Stimulated activated naive CD8-positive, alpha-beta T cell treated with anti-CD3 and anti-CD28 coated beads, Interleukin-15, amount 100 ng/mL, for 72 hours (primary cell): ENCODE results near the gene LBHD2.

ENCODE experiments used
- ATAC-seq: fragments of 150-1000 bp; cut with Tn5 transposase; 2 replicates; pipeline ENCODE4 v1.10.0; 2021; ENCODE audit warnings: mild to moderate bottlenecking, moderate library complexity
- DNase-seq, 2 donors: peaks; one replicate each; pipeline ENCODE4 v3.0.0; 2021 to 2022
- H3K27ac Mint-ChIP-seq, 2 donors: one replicate each; pipeline ENCODE4 v1.8.0; 2022; ENCODE audit warnings: mild to moderate bottlenecking in 2 of 2, mixed read lengths in 2 of 2, moderate library complexity in 2 of 2
- H3K27me3 Mint-ChIP-seq: one replicate; pipeline ENCODE4 v1.8.0; 2022; ENCODE audit warnings: mixed read lengths
- H3K4me1 Mint-ChIP-seq: one replicate; pipeline ENCODE4 v1.8.0; 2022; ENCODE audit warnings: mild to moderate bottlenecking, mixed read lengths
- H3K4me3 Mint-ChIP-seq, 2 donors: one replicate each; pipeline ENCODE4 v1.8.0; 2022; ENCODE audit warnings: mild to moderate bottlenecking in 2 of 2, mixed read lengths in 2 of 2, moderate library complexity in 1 of 2
- H3K9me3 Mint-ChIP-seq, 2 donors: one replicate each; pipeline ENCODE4 v1.8.0; 2022; ENCODE audit warnings: mixed read lengths in 2 of 2

The LBHD2 gene

DNA sequence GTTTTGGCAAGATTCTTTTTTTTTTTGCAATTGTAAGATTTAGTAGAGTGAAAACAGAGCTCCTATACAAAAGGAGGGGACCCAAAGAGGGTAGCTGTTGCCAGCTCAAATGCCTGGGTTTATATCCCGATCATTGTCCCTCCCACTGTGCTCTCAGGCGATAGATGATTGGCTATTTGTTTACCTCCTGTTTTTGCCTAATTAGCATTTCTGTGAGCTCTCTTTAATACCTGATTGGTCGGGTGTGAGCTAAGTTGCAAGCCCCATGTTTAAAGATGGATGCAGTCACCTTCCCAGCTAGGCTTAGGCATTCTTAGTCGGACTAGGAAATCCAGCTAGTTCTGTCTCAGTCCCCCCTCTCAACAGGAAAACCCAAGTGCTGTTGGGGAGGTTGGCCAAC is 12.4 kb downstream of the LBHD2 start:
- Mint-ChIP-seq H3K9me3 (no peaks in the 10 kb centered on the region), H3K27me3 (peaks cover 6% of the 10 kb centered on the region), H3K4me1 (peaks cover 6% of the 10 kb centered on the region), H3K4me3 (no peak overlapping the region), H3K27ac (no peak overlapping the region)
- ATAC-seq (no peak), DNase-seq (no peak)

DNA sequence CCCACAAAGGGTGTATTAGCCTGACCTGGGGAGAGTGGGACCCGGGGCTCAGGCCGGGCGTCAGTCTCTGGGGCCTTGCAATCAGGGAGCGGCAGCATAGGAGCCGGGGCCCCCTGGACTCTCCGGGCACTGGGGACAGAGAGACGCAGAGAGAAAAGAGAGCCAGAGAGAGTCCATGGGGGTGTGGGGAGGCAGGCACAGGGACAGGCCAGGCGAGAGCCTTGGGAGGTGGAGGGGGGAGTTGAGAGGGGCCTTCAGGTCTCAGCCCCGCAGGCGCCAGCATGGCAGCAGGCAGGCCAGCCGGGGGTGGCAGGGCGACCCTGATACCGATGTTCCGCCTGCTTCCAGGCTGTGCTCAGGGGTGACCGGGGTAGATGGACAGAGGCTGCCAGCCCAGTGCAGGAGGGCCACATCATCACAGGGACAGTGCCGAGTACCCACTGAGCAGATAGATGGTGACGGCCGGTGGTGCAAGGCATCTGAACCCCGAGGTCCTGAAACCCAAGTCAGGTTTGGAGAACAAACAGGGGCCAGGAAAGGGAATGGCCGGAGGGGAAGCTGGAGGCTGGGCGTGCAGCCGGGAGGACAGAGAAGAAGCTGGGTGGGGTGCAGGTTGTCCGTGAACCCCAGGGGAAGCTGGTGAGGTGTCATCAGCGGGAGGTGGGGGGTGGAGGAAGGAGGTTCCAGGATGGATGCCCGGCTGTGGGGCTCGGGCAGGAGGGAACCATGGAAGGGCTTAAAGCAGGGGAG is 13.4 kb downstream of the LBHD2 start:
- Mint-ChIP-seq H3K9me3 (no peaks in the 10 kb centered on the region), H3K4me1 (no peaks in the 10 kb centered on the region), H3K4me3 (no peak overlapping the region), H3K27me3 (peaks cover 16% of the 10 kb centered on the region), H3K27ac (peak overlapping the region in 1 of 2 donors; percentile 42)
- DNase-seq: no peak
- no peak for ATAC-seq

DNA sequence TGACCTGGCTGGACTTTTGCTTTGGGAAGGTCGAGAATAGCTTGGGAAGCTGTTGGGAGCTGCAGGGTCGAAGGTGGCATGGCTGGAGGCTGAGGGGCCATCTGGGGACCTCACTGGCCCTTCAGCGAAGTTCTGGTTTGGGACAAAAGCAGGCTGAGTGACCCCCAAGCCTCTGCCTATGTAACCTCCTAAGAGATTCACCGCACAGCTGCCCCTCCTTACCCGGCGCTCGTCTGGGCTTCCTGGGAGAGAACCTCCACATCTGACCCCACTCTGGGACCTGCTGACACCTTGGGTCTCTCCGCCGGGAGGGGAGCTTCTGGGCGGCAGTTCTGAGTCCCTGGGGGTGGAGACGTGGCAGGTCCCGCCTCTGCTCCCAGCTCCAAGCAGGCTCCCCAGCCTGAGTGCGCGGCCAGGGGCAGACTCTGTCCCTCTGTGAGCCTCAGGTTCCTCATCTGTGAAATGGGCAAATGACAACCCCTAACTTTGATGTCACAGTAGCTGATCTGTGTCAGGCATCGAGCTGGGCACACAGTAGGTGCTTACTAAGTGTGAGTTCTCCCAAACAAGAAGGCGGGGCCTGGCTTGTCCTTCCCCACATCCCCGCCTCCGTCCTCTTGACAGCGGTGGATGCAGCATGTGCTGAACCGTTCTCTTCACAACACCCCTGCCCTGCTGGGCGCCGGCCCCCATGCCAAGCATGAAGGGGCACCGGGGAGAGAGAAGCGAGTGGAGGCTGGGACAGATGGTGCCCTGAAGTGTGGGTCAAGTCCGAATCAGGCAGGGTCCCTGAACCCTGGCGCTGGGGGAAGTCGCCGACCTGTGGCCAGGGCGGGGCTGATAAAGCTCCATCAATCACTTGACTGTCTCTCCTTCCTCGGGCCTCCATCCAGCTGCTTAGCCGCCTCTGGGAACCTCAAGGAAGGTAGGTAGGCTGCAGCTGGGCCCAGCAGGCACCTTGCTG is 14.3 kb downstream of the LBHD2 start:
- ATAC-seq (no peak), DNase-seq (no peak)
- Mint-ChIP-seq H3K9me3 (no peaks in the 10 kb centered on the region), H3K4me3 (no peak overlapping the region), H3K4me1 (peaks cover 5% of the 10 kb centered on the region), H3K27me3 (peaks cover 25% of the 10 kb centered on the region), H3K27ac (peak overlapping the region in 1 of 2 donors; percentile 42)

DNA sequence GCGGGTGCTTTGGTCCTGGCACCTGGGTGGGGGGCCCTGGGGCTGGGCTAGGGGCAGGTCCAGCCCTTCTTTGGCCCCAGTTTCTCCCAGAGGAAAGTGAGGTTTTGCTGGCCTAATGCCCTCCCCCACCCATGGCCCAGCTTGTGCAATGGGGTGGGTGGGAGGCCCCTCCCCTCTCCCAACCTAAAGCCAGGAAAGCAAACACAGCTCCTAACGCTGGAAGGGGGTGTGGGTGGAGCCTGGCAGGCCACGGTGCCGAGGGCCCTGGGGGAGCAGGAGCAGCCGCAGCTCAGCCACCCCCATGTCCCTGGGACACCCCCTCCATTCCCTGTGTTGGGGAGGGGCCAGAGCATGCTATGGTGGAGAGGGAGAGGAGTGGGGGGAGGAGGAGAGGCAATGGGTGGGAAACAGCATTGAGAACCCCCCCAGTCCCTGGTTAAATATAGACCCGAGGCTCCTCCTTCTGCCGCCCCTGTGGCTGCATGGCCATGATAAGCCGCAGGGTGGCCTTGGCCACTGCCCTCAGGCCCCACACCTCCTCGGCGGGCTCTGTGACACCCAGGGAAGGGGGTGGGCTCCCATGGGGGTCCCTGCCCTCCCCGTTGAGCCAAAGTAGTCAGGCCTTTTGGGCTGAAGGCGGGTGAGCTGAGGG is 15.2 kb downstream of the LBHD2 start:
- ATAC-seq (no peak), DNase-seq (no peak)
- Mint-ChIP-seq H3K27me3 (peaks cover 34% of the 10 kb centered on the region), H3K27ac (no peak overlapping the region), H3K9me3 (no peaks in the 10 kb centered on the region), H3K4me3 (no peak overlapping the region), H3K4me1 (peaks cover 10% of the 10 kb centered on the region)

DNA sequence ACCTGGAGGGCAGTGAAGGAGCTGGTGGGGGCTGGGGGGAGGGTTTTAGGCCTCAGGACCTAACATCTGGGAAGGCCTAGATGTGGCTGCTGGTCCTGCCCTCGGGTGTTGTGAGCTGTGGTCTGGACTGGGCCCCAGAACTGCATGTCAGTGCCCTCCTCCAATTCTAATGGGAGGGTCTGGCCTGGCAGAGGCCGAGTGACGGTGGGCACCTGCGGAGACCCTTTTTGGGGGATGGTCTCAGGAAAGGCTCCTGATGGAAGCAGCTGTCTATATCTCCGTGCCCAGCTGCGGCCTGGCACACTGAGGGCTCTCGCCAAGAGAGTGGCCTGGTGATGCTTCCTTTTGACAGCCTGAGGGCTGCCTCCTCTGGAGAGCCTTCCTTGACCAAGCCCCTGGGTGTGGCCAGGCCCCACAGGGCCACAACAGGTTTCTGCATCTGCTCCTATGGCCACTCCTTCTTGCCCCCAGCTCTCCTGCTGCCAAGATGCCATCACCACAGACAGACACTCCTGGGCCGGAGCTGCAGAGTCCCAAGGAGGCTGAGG is 15.8 kb downstream of the LBHD2 start:
- H3K27ac Mint-ChIP-seq: no peak overlapping the region
- peaks cover 40% of the 10 kb centered on the region for H3K27me3 Mint-ChIP-seq
- no peak overlapping the region for H3K4me3 Mint-ChIP-seq
- H3K4me1 Mint-ChIP-seq: peaks cover 11% of the 10 kb centered on the region
- H3K9me3 Mint-ChIP-seq: no peaks in the 10 kb centered on the region
- ATAC-seq (no peak), DNase-seq (no peak)

DNA sequence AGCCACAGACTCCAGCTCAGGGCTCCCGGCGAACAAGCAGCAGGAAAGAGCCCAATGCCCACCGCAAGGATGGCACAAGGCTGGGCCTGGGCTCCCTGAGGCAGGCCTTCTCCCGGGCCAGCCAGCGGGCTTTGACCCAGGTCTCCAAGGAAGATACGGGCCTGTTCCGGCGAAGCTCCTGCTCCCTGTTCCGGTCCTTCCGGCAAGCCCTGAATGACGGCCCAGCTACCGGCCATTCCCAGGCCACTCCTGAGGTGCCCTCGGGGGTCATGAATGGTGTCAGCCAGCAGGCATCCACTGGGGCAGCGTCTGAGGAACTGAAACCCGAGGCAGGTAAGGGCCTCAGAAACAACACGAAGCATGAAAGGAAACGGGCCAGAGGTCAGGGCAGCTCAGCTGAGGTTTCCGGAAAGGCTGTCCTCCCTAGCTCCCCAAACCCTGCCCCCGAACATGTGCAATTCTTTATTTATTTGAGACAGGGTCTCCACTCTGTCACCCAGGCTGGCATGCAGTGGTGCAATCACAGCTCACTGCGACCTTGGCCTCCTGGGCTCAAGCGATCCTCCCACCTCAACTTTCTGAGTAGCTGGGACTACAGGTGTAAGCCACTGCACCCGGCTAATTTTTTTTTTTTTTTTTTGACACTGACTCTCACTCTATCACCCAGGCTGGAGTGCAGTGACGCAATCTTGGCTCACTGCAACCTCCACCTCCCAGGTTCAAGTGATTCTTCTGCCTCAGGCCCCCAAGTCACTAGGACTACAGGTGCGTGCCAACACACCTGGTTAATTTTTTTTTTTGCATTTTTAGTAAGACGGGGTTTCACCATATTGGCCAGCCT is 16.5 kb downstream of the LBHD2 start:
- H3K27me3 Mint-ChIP-seq: peaks cover 47% of the 10 kb centered on the region
- H3K4me3 Mint-ChIP-seq: no peak overlapping the region
- ATAC-seq: no peak
- no peaks in the 10 kb centered on the region for H3K9me3 Mint-ChIP-seq
- H3K4me1 Mint-ChIP-seq: peaks cover 18% of the 10 kb centered on the region
- no peak overlapping the region for H3K27ac Mint-ChIP-seq
- DNase-seq: no peak

DNA sequence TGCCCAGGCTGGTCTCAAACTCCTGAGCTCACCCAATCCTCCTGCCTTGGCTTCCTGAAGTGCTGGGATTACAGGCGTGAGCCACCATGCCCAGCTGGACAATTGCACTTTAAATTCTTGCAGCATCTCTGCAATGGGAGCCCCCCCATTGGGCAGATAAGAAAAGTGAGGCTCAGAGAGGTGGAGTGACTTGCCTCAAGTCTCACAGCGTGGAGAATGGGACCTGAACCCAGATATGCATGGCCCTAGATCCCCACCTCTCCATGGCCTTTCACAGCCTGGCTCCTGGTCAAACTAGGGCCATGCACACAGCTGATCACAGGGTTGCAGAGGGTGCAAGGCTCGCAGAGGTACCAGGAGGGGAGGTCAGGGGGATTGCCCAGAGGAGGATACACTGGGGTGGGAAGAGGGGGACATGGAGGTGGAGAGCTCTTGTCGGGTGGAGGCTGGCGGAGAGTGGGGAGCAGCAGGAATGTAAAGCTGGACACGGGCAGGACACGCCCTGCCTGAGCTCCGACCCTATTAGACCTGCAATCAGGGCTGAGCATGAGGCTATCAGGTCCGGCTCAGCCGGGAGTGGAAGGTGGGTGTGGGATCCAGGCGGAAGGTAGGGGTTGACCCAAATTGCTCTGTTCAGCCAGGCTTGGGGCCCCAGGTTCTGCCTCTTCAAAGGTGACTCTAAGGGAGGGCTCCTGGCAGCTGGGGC is 17.4 kb downstream of the LBHD2 start:
- no peaks in the 10 kb centered on the region for H3K9me3 Mint-ChIP-seq
- ATAC-seq (no peak), DNase-seq (no peak)
- H3K27me3 Mint-ChIP-seq: peaks cover 56% of the 10 kb centered on the region
- peaks cover 23% of the 10 kb centered on the region for H3K4me1 Mint-ChIP-seq
- no peak overlapping the region for H3K4me3 Mint-ChIP-seq
- H3K27ac Mint-ChIP-seq: no peak overlapping the region

DNA sequence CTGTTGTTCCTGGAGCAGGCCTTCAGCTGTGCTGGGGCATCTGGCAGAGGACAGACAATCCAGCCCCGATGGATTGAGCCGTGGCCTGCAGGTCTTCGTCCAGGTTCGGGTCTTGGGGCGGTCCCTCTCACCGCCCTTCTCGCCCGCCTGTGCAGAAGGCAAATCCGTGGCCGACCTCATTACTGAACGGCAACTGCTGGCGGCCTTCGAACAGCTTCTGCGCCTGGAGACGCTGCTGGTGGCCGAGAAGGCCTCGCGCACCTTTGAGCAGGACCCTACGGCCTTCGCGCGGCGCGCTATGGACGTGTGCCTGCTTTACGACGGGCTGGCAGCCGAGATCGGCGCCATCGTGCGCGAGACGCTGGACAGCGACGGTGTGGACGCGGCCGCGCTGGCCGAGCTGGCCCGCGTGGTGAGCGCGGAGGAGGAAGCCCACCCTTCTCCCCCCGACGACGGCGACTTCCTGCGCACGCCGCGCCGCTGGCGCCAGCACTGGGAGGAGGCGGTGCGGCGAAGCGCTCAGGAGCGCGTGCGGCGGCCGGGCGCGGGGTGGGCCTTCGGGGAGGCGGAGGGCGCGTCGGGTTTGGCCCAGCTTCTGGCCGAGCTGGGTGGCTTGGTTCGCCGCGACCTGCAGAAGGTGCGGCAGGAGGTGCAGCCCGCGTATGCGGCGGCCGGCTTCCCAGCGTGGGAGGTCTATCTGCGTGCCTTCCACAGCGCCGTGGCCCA is 18.1 kb downstream of the LBHD2 start:
- Mint-ChIP-seq H3K4me3 (no peak overlapping the region), H3K27me3 (peaks cover 63% of the 10 kb centered on the region), H3K9me3 (no peaks in the 10 kb centered on the region), H3K4me1 (peaks cover 23% of the 10 kb centered on the region), H3K27ac (no peak overlapping the region)
- DNase-seq (no peak), ATAC-seq (no peak)

DNA sequence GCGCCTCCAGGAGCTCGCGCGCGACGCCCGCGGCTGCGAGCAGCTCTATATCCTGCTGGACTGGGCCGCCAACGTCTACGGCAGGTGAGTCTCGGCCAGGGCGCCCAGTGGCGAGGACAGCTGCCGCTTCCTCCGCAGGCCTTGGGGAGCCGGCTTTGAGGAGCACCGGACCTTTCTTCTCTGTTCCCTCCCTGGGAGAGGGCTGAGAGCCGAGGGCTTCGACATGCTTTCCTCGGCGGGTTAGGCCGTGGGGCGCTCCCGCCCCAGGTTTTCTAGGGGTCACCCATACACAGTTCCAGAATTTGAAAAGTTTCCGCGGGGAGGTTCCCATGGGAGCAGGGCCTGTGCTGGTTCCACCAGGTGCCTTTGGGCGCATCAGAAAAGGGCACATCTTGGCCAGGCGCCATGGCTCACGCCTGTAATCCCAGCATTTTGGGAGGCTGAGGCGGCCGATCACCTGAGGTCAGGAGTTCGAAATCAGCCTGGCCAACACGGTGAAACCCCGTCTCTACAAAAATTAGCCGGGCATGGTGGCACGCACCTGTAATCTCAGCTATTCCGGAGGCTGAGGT is 18.8 kb downstream of the LBHD2 start:
- peaks cover 70% of the 10 kb centered on the region for H3K27me3 Mint-ChIP-seq
- no peak overlapping the region for H3K27ac Mint-ChIP-seq
- no peaks in the 10 kb centered on the region for H3K9me3 Mint-ChIP-seq
- no peak overlapping the region for H3K4me3 Mint-ChIP-seq
- DNase-seq (no peak), ATAC-seq (no peak)
- peaks cover 23% of the 10 kb centered on the region for H3K4me1 Mint-ChIP-seq

DNA sequence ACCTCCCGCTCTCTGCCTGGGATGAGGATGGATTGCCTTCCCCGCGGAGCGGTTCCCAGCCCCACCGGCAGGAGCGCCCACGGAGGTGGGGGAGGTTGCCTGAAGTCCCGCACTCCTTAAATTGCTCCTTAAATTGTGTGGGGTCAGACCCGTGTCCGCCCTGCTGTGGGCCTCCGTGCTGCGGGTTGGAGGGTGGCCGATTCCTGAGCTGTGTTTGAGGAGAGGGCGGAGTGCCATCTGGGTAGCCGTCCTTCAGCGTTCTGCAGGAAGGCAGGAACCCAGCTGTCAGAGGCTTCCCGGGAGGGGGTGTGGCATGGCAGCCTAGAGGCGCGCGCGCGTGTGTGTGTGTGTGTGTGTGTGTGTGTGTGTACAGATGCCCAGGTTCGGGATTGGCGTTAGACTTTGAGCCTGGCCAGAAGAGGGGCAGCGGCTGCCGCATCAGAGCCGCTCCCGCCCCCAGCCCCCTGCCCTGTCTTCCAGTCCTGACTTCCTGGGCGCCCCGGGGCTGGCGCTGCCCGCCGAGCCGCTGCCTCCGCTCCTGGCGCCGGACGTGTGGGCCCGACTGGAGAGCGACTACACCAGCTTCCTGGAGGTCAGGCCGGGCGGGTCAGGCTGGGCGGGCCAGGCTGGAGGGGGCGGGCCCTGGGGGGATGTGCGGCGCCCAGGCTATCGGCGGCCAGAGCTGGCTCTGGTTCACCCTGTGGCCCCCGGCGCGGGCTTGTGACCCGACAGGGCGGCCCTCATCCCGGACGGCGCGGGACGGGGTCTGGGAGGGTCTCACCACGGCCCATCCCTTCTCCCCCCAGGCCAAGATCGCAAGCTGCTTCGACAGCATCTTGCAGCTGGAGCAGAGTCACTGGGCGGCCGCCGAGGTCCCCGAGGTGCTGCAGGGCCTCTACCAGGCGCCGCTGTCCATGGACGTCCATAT is 19.7 kb downstream of the LBHD2 start:
- Mint-ChIP-seq H3K4me3 (peak overlapping the region; percentile 42 to 51), H3K27ac (no peak overlapping the region), H3K27me3 (peaks cover 71% of the 10 kb centered on the region), H3K4me1 (peaks cover 25% of the 10 kb centered on the region), H3K9me3 (no peaks in the 10 kb centered on the region)
- ATAC-seq (no peak), DNase-seq (no peak)

DNA sequence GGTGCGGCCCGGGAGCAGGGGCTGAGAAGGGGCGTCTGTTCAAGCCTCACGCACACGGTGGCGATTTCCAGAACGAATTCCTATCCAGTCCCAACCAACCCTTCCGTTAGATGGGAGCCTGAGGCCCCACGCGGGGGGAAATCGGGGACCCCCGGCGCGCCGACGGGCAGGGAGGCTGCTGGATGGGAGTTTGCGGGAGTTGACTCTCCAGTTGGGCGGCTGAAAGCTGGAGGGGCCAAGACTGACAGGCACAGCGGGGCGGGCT is 20.3 kb downstream of the LBHD2 start:
- ATAC-seq (no peak), DNase-seq (no peak)
- Mint-ChIP-seq H3K4me3 (no peak overlapping the region), H3K4me1 (peaks cover 28% of the 10 kb centered on the region), H3K27ac (no peak overlapping the region), H3K9me3 (no peaks in the 10 kb centered on the region), H3K27me3 (peaks cover 71% of the 10 kb centered on the region)

DNA sequence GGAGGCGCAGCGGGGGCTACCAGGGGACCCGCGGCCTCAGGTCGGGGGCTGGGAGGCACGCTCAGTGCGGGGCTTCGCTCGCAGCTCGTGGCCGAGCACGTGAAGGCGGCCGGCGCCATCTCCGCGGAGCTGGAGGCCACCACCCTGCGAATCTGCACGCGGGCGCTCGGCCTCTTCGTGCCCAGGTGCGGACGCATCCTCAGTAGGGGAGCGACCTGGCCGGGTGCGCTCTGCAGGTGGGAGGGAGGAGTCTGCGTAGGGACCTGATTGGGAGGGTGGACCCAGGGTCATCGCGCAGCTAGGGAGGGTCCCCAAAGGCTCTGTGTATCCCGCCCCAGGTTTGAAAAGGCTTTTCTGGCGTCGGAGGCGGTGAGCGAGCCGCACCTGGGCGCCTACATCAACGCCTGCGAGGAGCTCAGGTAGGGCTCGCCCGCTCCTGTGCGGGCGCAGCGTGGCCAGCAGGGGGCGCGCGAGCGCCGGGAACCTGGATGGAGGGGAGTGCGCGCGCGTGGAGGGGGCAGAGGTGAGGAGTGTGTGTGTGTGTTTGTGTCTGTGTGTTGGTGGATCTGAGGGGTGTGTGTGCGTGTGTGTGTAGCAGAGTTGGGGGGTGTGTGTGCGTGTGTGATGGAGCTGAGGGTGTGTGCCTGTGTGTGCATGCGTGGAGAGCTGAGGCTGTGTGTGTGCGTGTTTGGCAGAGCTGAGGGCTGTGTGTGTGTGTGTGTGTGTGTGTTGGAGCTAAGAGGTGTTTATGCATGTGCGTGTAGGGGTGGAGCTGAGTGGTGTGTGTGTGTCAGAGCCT is 20.8 kb downstream of the LBHD2 start:
- H3K27ac Mint-ChIP-seq: no peak overlapping the region
- peaks cover 31% of the 10 kb centered on the region for H3K4me1 Mint-ChIP-seq
- peaks cover 72% of the 10 kb centered on the region for H3K27me3 Mint-ChIP-seq
- DNase-seq: peak; percentile 75 to 79
- ATAC-seq: peak; percentile 76
- H3K4me3 Mint-ChIP-seq: no peak overlapping the region
- H3K9me3 Mint-ChIP-seq: no peaks in the 10 kb centered on the region
